Activated CD4-positive, alpha-beta T cell treated with anti-CD3 and anti-CD28 coated beads, Interleukin-2, amount 10 ng/mL, durations not matched to agents 24 days and 14 days (primary cell): ENCODE measurements around the gene AGBL1. TPM values are rescaled to one million over a fixed set of nuclear protein-coding genes. Genes with fewer than 3 reads are reported as not detected.
A peak's percentile ranks its signal among the peaks of the same experiment; 100 is the strongest.

Source experiments
- DNase-seq: peaks from one replicate; pipeline ENCODE4 v3.0.0; 2022
- H3K27ac Mint-ChIP-seq: one replicate; pipeline ENCODE4 v1.8.0; 2022; ENCODE audit warnings: mild to moderate bottlenecking, mixed read lengths
- H3K27me3 Mint-ChIP-seq: one replicate; pipeline ENCODE4 v1.8.0; 2022; ENCODE audit warnings: mixed read lengths
- H3K36me3 Mint-ChIP-seq: one replicate; pipeline ENCODE4 v1.8.0; 2022; ENCODE audit warnings: low read depth, mild to moderate bottlenecking, mixed read lengths
- H3K4me1 Mint-ChIP-seq: one replicate; pipeline ENCODE4 v1.8.0; 2021; ENCODE audit warnings: mixed read lengths
- H3K4me3 Mint-ChIP-seq: one replicate; pipeline ENCODE4 v1.8.0; 2022; ENCODE audit warnings: mild to moderate bottlenecking, moderate library complexity, mixed read lengths
- H3K9me3 Mint-ChIP-seq: one replicate; pipeline ENCODE4 v1.8.0; 2021; ENCODE audit warnings: mixed read lengths
- intact Hi-C: fragments of 100-400 bp; cut with micrococcal nuclease; formaldehyde crosslinking; loops from one replicate; pipeline ENCODE4 v1.15.1; 2023
- total RNA-seq: library from RNA; stranded (reverse); gene quantifications from 2 replicates; pipeline ENCODE4 v1.2.3, GENCODE V29; 2022

Gene AGBL1
- total RNA-seq, 1 donor from 2014 or later = not detected

- Mint-ChIP-seq H3K4me3 (no peak overlapping the region), H3K4me1 (no peaks in the 10 kb centered on the region), H3K9me3 (no peaks in the 10 kb centered on the region), H3K27me3 (peaks cover 2% of the 10 kb centered on the region), H3K36me3 (no peaks in the 10 kb centered on the region), H3K27ac (no peak overlapping the region)
- no peak for DNase-seq
- intact Hi-C loops = no loop called here
These were observed 123.8 kb downstream of the AGBL1 start for GRCh38 chr15:86203462-86203861.

- no peaks in the 10 kb centered on the region for H3K4me1 Mint-ChIP-seq
- H3K4me3 Mint-ChIP-seq = no peak overlapping the region
- H3K27me3 Mint-ChIP-seq = peaks cover 2% of the 10 kb centered on the region
- intact Hi-C loops = no loop called here
- no peaks in the 10 kb centered on the region for H3K36me3 Mint-ChIP-seq
- DNase-seq = no peak
- no peak overlapping the region for H3K27ac Mint-ChIP-seq
- H3K9me3 Mint-ChIP-seq = peaks cover 3% of the 10 kb centered on the region
These were observed 125.4 kb downstream of the AGBL1 start for GRCh38 chr15:86205096-86205495.

- Mint-ChIP-seq H3K9me3 (peaks cover 11% of the 10 kb centered on the region), H3K4me1 (no peaks in the 10 kb centered on the region), H3K27ac (no peak overlapping the region), H3K36me3 (no peaks in the 10 kb centered on the region), H3K4me3 (no peak overlapping the region), H3K27me3 (no peaks in the 10 kb centered on the region)
- intact Hi-C loops = no loop called here
- DNase-seq = no peak
These were observed 133.7 kb downstream of the AGBL1 start for GRCh38 chr15:86213420-86213819.

- peaks cover 11% of the 10 kb centered on the region for H3K9me3 Mint-ChIP-seq
- H3K36me3 Mint-ChIP-seq = no peaks in the 10 kb centered on the region
- no peak for DNase-seq
- no peak overlapping the region for H3K4me3 Mint-ChIP-seq
- no peaks in the 10 kb centered on the region for H3K4me1 Mint-ChIP-seq
- no peaks in the 10 kb centered on the region for H3K27me3 Mint-ChIP-seq
- intact Hi-C loops = no loop called here
- no peak overlapping the region for H3K27ac Mint-ChIP-seq
These were observed 134.2 kb downstream of the AGBL1 start for GRCh38 chr15:86213888-86214287.

- no peak for DNase-seq
- Mint-ChIP-seq H3K36me3 (no peaks in the 10 kb centered on the region), H3K27ac (no peak overlapping the region), H3K27me3 (peaks cover 2% of the 10 kb centered on the region), H3K4me1 (no peaks in the 10 kb centered on the region), H3K4me3 (no peak overlapping the region), H3K9me3 (peaks cover 5% of the 10 kb centered on the region)
- intact Hi-C loops = no loop called here
These were observed 141.4 kb downstream of the AGBL1 start for GRCh38 chr15:86221119-86221518.

GRCh38 chr15:86229306-86229705 lies 149.6 kb downstream of the AGBL1 start:
- Mint-ChIP-seq H3K4me3 (no peak overlapping the region), H3K4me1 (peaks cover 4% of the 10 kb centered on the region), H3K27ac (no peak overlapping the region), H3K27me3 (peaks cover 27% of the 10 kb centered on the region), H3K36me3 (no peaks in the 10 kb centered on the region), H3K9me3 (no peaks in the 10 kb centered on the region)
- intact Hi-C loops = no loop called here
- DNase-seq = no peak

GRCh38 chr15:86229936-86230335 lies 150.3 kb downstream of the AGBL1 start:
- peaks cover 27% of the 10 kb centered on the region for H3K27me3 Mint-ChIP-seq
- peaks cover 4% of the 10 kb centered on the region for H3K4me1 Mint-ChIP-seq
- H3K4me3 Mint-ChIP-seq = no peak overlapping the region
- no peaks in the 10 kb centered on the region for H3K9me3 Mint-ChIP-seq
- no peak overlapping the region for H3K27ac Mint-ChIP-seq
- no peaks in the 10 kb centered on the region for H3K36me3 Mint-ChIP-seq
- intact Hi-C loops = loop anchor here (5.0 to 10.0 kb wide), 2 partner anchors 512 to 1375 kb away; no protein-coding TSS in a partner anchor
- DNase-seq = no peak

GRCh38 chr15:86231864-86232721 lies 152.4 kb downstream of the AGBL1 start:
- Mint-ChIP-seq H3K27ac (no peak overlapping the region), H3K9me3 (no peaks in the 10 kb centered on the region), H3K4me3 (no peak overlapping the region), H3K36me3 (no peaks in the 10 kb centered on the region), H3K4me1 (peaks cover 4% of the 10 kb centered on the region), H3K27me3 (peaks cover 30% of the 10 kb centered on the region)
- intact Hi-C loops = loop anchor here (5.0 to 10.0 kb wide), 2 partner anchors 510 to 1373 kb away; no protein-coding TSS in a partner anchor
- DNase-seq = peak; percentile 71

GRCh38 chr15:86235667-86236066 lies 156.0 kb downstream of the AGBL1 start:
- no peak overlapping the region for H3K4me3 Mint-ChIP-seq
- H3K36me3 Mint-ChIP-seq = no peaks in the 10 kb centered on the region
- no peak for DNase-seq
- no peak overlapping the region for H3K27ac Mint-ChIP-seq
- peaks cover 4% of the 10 kb centered on the region for H3K4me1 Mint-ChIP-seq
- intact Hi-C loops = loop anchor here (10.0 kb wide), 1 partner anchor 1369 kb away; no protein-coding TSS in a partner anchor
- H3K9me3 Mint-ChIP-seq = no peaks in the 10 kb centered on the region
- H3K27me3 Mint-ChIP-seq = peaks cover 21% of the 10 kb centered on the region

- no peaks in the 10 kb centered on the region for H3K9me3 Mint-ChIP-seq
- peaks cover 21% of the 10 kb centered on the region for H3K27me3 Mint-ChIP-seq
- H3K27ac Mint-ChIP-seq = no peak overlapping the region
- H3K4me1 Mint-ChIP-seq = peaks cover 4% of the 10 kb centered on the region
- H3K36me3 Mint-ChIP-seq = no peaks in the 10 kb centered on the region
- intact Hi-C loops = loop anchor here (10.0 kb wide), 1 partner anchor 1368 kb away; no protein-coding TSS in a partner anchor
- H3K4me3 Mint-ChIP-seq = no peak overlapping the region
- DNase-seq = no peak
These were observed 156.9 kb downstream of the AGBL1 start for GRCh38 chr15:86236356-86237110.

- DNase-seq = no peak
- no peaks in the 10 kb centered on the region for H3K36me3 Mint-ChIP-seq
- peaks cover 2% of the 10 kb centered on the region for H3K4me1 Mint-ChIP-seq
- no peak overlapping the region for H3K4me3 Mint-ChIP-seq
- no peak overlapping the region for H3K27ac Mint-ChIP-seq
- intact Hi-C loops = loop anchor here (10.0 kb wide), 1 partner anchor 1368 kb away; no protein-coding TSS in a partner anchor
- no peaks in the 10 kb centered on the region for H3K9me3 Mint-ChIP-seq
- H3K27me3 Mint-ChIP-seq = peaks cover 19% of the 10 kb centered on the region
These were observed 157.4 kb downstream of the AGBL1 start for GRCh38 chr15:86237111-86237500.

GRCh38 chr15:86247249-86247955 lies 167.7 kb downstream of the AGBL1 start:
- H3K4me3 Mint-ChIP-seq = no peak overlapping the region
- H3K27me3 Mint-ChIP-seq = no peaks in the 10 kb centered on the region
- DNase-seq = no peak
- no peak overlapping the region for H3K27ac Mint-ChIP-seq
- H3K9me3 Mint-ChIP-seq = no peaks in the 10 kb centered on the region
- no peaks in the 10 kb centered on the region for H3K4me1 Mint-ChIP-seq
- intact Hi-C loops = no loop called here
- no peaks in the 10 kb centered on the region for H3K36me3 Mint-ChIP-seq

- H3K36me3 Mint-ChIP-seq = no peaks in the 10 kb centered on the region
- H3K4me1 Mint-ChIP-seq = no peaks in the 10 kb centered on the region
- no peak overlapping the region for H3K4me3 Mint-ChIP-seq
- intact Hi-C loops = no loop called here
- no peak overlapping the region for H3K27ac Mint-ChIP-seq
- DNase-seq = no peak
- H3K27me3 Mint-ChIP-seq = no peaks in the 10 kb centered on the region
- H3K9me3 Mint-ChIP-seq = no peaks in the 10 kb centered on the region
These were observed 175.6 kb downstream of the AGBL1 start for GRCh38 chr15:86255247-86255646.
